Measurements from ENCODE around the gene MIA3.
A peak's percentile ranks its signal among the peaks of the same experiment; 100 is the strongest.

Gene MIA3

GRCh38 chr1:222643938-222644635, 26.2 kb downstream of the MIA3 start:
- Histone ChIP-seq H3K27ac (peak overlapping the region; percentile 87 to 98 (median 96)), H4K20me1 (no peaks in the 10 kb centered on the region), H3K4me2 (peak overlapping the region; percentile 83 to 96 (median 87)), H3K27me3 (no peaks in the 10 kb centered on the region), H3K4me1 (peaks cover 11 to 18% (median 16%) of the 10 kb centered on the region in 10 experiments), H3K36me3 (peaks cover 12 to 56% (median 28%) of the 10 kb centered on the region in 11 experiments), H3K9me3 (replicated peaks in 1 of 11) (no peaks in the 10 kb centered on the region), H3K4me3 (peak overlapping the region; percentile 70 to 92 (median 84)), H3K9ac (peak overlapping the region; percentile 83 to 96 (median 92))
- TF ChIP-seq Cebpa-rat (IDR thresholded peaks at IDR 0.05), result no peak

- TF ChIP-seq Cebpa-rat (IDR thresholded peaks at IDR 0.05), result no peak
- H3K4me1 ChIP-seq, result peaks cover 11 to 18% (median 16%) of the 10 kb centered on the region in 10 experiments
- H3K27me3 ChIP-seq, result no peaks in the 10 kb centered on the region
- H3K27ac ChIP-seq, result peak overlapping the region; percentile 87 to 98 (median 96)
- H3K4me2 ChIP-seq, result peak overlapping the region; percentile 83 to 96 (median 87)
- peak overlapping the region; percentile 83 to 96 (median 92) for H3K9ac ChIP-seq
- H3K4me3 ChIP-seq, result peak overlapping the region; percentile 70 to 92 (median 84)
- H3K9me3 ChIP-seq (replicated peaks in 1 of 11), result no peaks in the 10 kb centered on the region
- H3K36me3 ChIP-seq, result peaks cover 18 to 56% (median 32%) of the 10 kb centered on the region in 11 experiments
- no peaks in the 10 kb centered on the region for H4K20me1 ChIP-seq
Observed at GRCh38 chr1:222644636-222644980, 26.7 kb downstream of the MIA3 start.

- no peaks in the 10 kb centered on the region for H3K9me3 ChIP-seq (replicated peaks in 1 of 11)
- H3K27me3 ChIP-seq, result no peaks in the 10 kb centered on the region
- peaks cover 74 to 94% (median 81%) of the 10 kb centered on the region in 11 experiments for H3K36me3 ChIP-seq
- no peak overlapping the region for H3K9ac ChIP-seq
- H3K27ac ChIP-seq, result no peak overlapping the region
- H3K4me2 ChIP-seq, result peak overlapping the region in 3 of 11 experiments; percentile 1 to 59 (median 3); a peak in 1 of 22 replicates
- peaks cover 0 to 6% (median 0%) of the 10 kb centered on the region in 11 experiments; a peak in 1 of 22 replicates for H4K20me1 ChIP-seq
- H3K4me1 ChIP-seq, result peaks cover 24 to 41% (median 34%) of the 10 kb centered on the region in 10 experiments
- no peak for TF ChIP-seq Cebpa-rat (IDR thresholded peaks at IDR 0.05)
- no peak overlapping the region for H3K4me3 ChIP-seq
Observed at GRCh38 chr1:222652676-222653075, 34.8 kb downstream of the MIA3 start.

- Histone ChIP-seq H3K4me3 (no peak overlapping the region), H3K36me3 (peaks cover 79 to 95% (median 84%) of the 10 kb centered on the region in 11 experiments), H3K27me3 (no peaks in the 10 kb centered on the region), H3K9me3 (replicated peaks in 1 of 11) (no peaks in the 10 kb centered on the region), H3K4me2 (peak overlapping the region in 5 of 11 experiments; percentile 1 to 86 (median 59); a peak in 7 of 22 replicates), H3K27ac (peak overlapping the region in 1 of 11 experiments; percentile 44; a peak in 1 of 22 replicates), H3K9ac (0 out of 22 replicates have a peak overlapping the region, but pooled peaks of 2 of the 11 experiments have one; percentile 6 to 59), H3K4me1 (peaks cover 24 to 41% (median 34%) of the 10 kb centered on the region in 10 experiments), H4K20me1 (peaks cover 0 to 6% (median 0%) of the 10 kb centered on the region in 11 experiments; a peak in 1 of 22 replicates)
- TF ChIP-seq Cebpa-rat (IDR thresholded peaks at IDR 0.05), result no peak
Observed at GRCh38 chr1:222653178-222653827, 35.4 kb downstream of the MIA3 start.

- H3K4me1 ChIP-seq, result peaks cover 24 to 41% (median 34%) of the 10 kb centered on the region in 10 experiments
- TF ChIP-seq Cebpa-rat (IDR thresholded peaks at IDR 0.05), result no peak
- peak overlapping the region in 7 of 11 experiments; percentile 6 to 59 (median 41); a peak in 12 of 22 replicates for H3K9ac ChIP-seq
- no peaks in the 10 kb centered on the region for H3K27me3 ChIP-seq
- peaks cover 0 to 6% (median 0%) of the 10 kb centered on the region in 11 experiments; a peak in 1 of 22 replicates for H4K20me1 ChIP-seq
- H3K27ac ChIP-seq, result peak overlapping the region; percentile 1 to 77 (median 64); a peak in 17 of 22 replicates
- H3K4me3 ChIP-seq, result peak overlapping the region in 1 of 10 experiments; percentile 21; a peak in 2 of 20 replicates
- H3K36me3 ChIP-seq, result peaks cover 82 to 95% (median 87%) of the 10 kb centered on the region in 11 experiments
- H3K4me2 ChIP-seq, result peak overlapping the region; percentile 58 to 86 (median 70)
- no peaks in the 10 kb centered on the region for H3K9me3 ChIP-seq (replicated peaks in 1 of 11)
Observed at GRCh38 chr1:222654849-222655248, 37.0 kb downstream of the MIA3 start.

DNA sequence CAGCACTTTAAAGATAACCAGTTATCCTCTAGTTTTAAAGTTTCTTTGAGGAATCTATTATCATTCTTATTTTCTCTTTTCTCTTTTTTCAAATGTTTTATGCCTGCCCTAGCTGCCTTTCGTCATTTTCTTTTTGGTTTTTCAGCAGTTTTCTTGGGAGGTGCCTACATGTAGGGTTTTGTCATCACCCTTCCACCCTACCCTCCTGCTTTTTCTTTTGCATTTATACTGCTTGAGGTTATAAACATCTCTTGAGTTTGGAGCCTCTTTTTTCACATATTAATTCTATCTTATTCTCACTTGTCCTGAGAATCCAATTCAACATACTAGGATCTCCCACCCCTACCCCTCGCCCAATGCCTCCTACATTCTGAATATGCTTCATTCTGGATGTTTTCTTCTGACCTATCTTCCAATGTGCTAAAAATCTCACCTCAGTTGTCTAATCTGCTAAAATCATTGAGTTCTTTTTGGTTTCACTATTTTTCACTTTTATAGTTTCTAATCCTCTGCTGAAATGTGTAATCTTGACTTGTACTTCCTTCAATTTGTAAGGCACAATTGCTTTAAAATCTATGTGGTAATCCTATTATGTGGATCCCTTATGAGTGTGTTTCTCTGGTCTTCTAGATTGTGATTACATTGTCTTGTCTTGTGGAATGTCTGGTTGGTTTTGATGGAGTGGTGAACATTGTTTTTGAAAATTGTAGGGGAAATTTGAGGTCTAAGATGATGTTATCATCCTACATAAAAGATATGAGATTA, 38.7 kb downstream of the MIA3 start:
- TF ChIP-seq Cebpa-rat (IDR thresholded peaks at IDR 0.05), result no peak

DNA sequence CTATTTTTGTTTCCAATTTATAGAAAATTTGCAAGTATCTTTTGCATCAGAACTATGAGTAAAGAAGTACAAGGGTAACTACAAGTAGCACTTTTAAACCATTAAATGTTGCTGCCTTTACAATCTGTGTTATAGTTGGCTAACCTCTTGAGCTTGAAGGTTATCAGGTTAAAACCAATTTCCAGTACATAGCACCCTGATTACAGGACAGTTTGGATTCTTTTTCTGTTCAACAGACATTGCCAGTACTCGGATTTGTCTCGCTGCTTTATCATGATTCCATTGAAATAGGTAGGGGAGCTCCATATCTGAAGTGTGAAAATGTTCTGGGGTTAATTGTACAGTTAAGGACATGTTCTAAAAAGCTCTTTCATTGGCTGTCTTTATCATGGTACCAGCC, 40.0 kb downstream of the MIA3 start:
- H3K36me3 ChIP-seq, result peaks cover 83 to 95% (median 87%) of the 10 kb centered on the region in 11 experiments
- H3K9me3 ChIP-seq (replicated peaks in 1 of 11), result no peaks in the 10 kb centered on the region
- H3K27me3 ChIP-seq, result no peaks in the 10 kb centered on the region
- no peak overlapping the region for H3K9ac ChIP-seq
- H4K20me1 ChIP-seq, result peaks cover 0 to 6% (median 0%) of the 10 kb centered on the region in 11 experiments; a peak in 1 of 22 replicates
- H3K4me2 ChIP-seq, result no peak overlapping the region
- no peak overlapping the region for H3K4me3 ChIP-seq
- H3K27ac ChIP-seq, result no peak overlapping the region
- peaks cover 24 to 36% (median 31%) of the 10 kb centered on the region in 10 experiments for H3K4me1 ChIP-seq
- TF ChIP-seq Cebpa-rat (IDR thresholded peaks at IDR 0.05), result no peak

More for the DNA sequence above, 38.7 kb downstream of the MIA3 start:
- Histone ChIP-seq H3K4me2 (no peak overlapping the region), H3K36me3 (peaks cover 83 to 95% (median 87%) of the 10 kb centered on the region in 11 experiments), H3K9ac (no peak overlapping the region), H3K9me3 (replicated peaks in 1 of 11) (no peaks in the 10 kb centered on the region), H3K27me3 (no peaks in the 10 kb centered on the region), H3K4me1 (peaks cover 24 to 41% (median 34%) of the 10 kb centered on the region in 10 experiments), H4K20me1 (peaks cover 0 to 6% (median 0%) of the 10 kb centered on the region in 11 experiments; a peak in 1 of 22 replicates), H3K4me3 (no peak overlapping the region), H3K27ac (no peak overlapping the region; a peak in 1 of 22 replicates)

DNA sequence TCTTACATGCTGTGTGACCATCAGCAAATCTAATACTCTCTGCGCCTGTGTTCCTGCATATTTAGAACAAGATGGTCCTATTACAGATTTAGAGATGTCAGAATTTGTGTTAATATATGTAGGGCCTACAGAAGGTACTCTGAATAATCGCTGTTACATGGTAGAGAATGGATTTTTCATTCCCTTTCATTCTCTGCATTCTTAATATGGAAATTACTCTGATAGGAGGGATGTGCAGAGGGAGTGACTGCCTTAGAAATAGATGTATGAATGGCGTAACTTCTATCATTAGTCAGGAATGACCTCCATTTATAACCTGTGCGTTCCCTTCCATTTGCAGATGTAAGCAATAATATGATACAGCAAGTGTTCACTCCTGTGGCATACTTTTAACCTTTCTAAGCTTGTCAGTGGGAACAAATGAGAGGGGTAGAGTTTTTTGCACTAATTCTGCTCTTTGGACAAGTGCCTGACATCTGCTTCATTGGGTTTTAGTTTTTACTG, 45.6 kb downstream of the MIA3 start:
- Histone ChIP-seq H3K9me3 (replicated peaks in 1 of 11) (no peaks in the 10 kb centered on the region), H3K4me1 (no peaks in the 10 kb centered on the region), H3K9ac (no peak overlapping the region), H3K4me2 (no peak overlapping the region), H3K27ac (no peak overlapping the region), H3K36me3 (peaks cover 87 to 96% (median 93%) of the 10 kb centered on the region in 11 experiments), H4K20me1 (peaks cover 0 to 2% (median 0%) of the 10 kb centered on the region in 11 experiments; a peak in 2 of 22 replicates), H3K4me3 (no peak overlapping the region), H3K27me3 (no peaks in the 10 kb centered on the region)
- no peak for TF ChIP-seq Cebpa-rat (IDR thresholded peaks at IDR 0.05)
